A549 (cell line): ENCODE data around the gene CAV1. TPM values are rescaled to one million over a fixed set of nuclear protein-coding genes. Genes with fewer than 3 reads are reported as not detected.

Source experiments
- ATAC-seq, 2 experiments: fragments of 200-7000 bp in 1 of 2; fragments of >200 bp in 1 of 2; cut with Nextera tagmentation in 1 of 2; cut with Tn5 transposase in 1 of 2; 3 replicates each; pipeline versions ENCODE4 v1.8.0 to v1.9.1; 2018 to 2020; ENCODE audit warnings: mild to moderate bottlenecking in 1 of 2, moderate library complexity in 1 of 2
- CTCF ChIA-PET: fragments of 300-600 bp; sonication (Branson Sonifier 250); formaldehyde crosslinking; extraction: SDS; loops from one replicate; lab custom pipeline; 2021; ENCODE audit warnings: antibody characterized with exemption, inconsistent platforms; lab: Yijun Ruan, JAX
- POLR2A ChIA-PET: fragments of 350-600 bp; formaldehyde crosslinking; extraction: SDS; loops from one replicate; lab custom pipeline; 2021; ENCODE audit warnings: antibody characterized with exemption, inconsistent platforms; lab: Yijun Ruan, JAX
- DNase-seq, 2 experiments: peaks; one replicate each; pipeline versions ENCODE4 v3.0.0 to v3.0.0-alpha.2; 2011 to 2016; ENCODE audit warnings: low read depth in 1 of 2, low spot score in 1 of 2
- FAIRE-seq: peaks from 2 replicates; lab custom pipeline; 2011; peaks lifted over from hg19 to GRCh38; lab: Jason Lieb, UNC
- H3K27ac ChIP-seq, 2 experiments: fragments of >200 bp; sonication (Bioruptor Twin); formaldehyde crosslinking; 3 replicates each; pipeline ENCODE4 v1.5.1; 2016 to 2017
- H3K4me1 ChIP-seq: fragments of >200 bp; sonication (Bioruptor Twin); formaldehyde crosslinking; 3 replicates; pipeline ENCODE4 v1.6.1; 2016
- H3K4me2 ChIP-seq: fragments of >200 bp; sonication (Bioruptor Twin); formaldehyde crosslinking; 3 replicates; pipeline ENCODE4 v1.6.1; 2016
- H3K4me3 ChIP-seq: fragments of >200 bp; sonication (Bioruptor Twin); formaldehyde crosslinking; 3 replicates; pipeline ENCODE4 v1.5.1; 2016
- H3K9me3 ChIP-seq: fragments of >200 bp; sonication (Bioruptor Twin); formaldehyde crosslinking; 3 replicates; pipeline ENCODE4 v1.6.1; 2016
- CEBPB ChIP-seq, 2 experiments: fragments of >200 bp in 1 of 2; sonication (Bioruptor Twin) in 1 of 2; formaldehyde crosslinking in 1 of 2; IDR thresholded peaks; 2 replicates each; pipeline ENCODE4 v1.6.1; 2012 to 2016
- CHD4 ChIP-seq: fragments of 200-600 bp; sonication (generic); IDR thresholded peaks from 2 replicates; pipeline ENCODE4 v1.6.1; 2016; ENCODE audit warnings: antibody characterized with exemption, mild to moderate bottlenecking, borderline replicate concordance
- FOSB ChIP-seq: fragments of 250-450 bp; sonication (Bioruptor Pico); IDR thresholded peaks from 2 replicates; pipeline ENCODE4 v1.5.0; 2020; ENCODE audit warnings: mild to moderate bottlenecking, moderate library complexity
- GATA3 ChIP-seq: IDR thresholded peaks from 2 replicates; pipeline ENCODE4 v1.6.1; 2012; ENCODE audit warnings: borderline replicate concordance
- HES2 ChIP-seq: fragments of >200 bp; sonication (Bioruptor Twin); formaldehyde crosslinking; IDR thresholded peaks from 2 replicates; pipeline ENCODE4 v1.6.1; 2016
- HMGXB4 ChIP-seq: fragments of 250-450 bp; sonication (Bioruptor Pico); IDR thresholded peaks from 2 replicates; pipeline ENCODE4 v1.5.0; 2021; ENCODE audit warnings: mild to moderate bottlenecking, moderate library complexity, borderline replicate concordance
- HOXB13 ChIP-seq: fragments of 250-450 bp; sonication (Bioruptor Pico); IDR thresholded peaks from 2 replicates; pipeline ENCODE4 v1.5.0; 2020; ENCODE audit warnings: low read depth, mild to moderate bottlenecking, moderate library complexity
- KDM1A ChIP-seq: fragments of 200-600 bp; sonication (generic); IDR thresholded peaks from 2 replicates; pipeline ENCODE4 v1.6.1; 2016; ENCODE audit warnings: low read depth, mild to moderate bottlenecking
- MAFK ChIP-seq: fragments of 450-650 bp; IDR thresholded peaks from 2 replicates; pipeline ENCODE4 v1.6.1; 2014; ENCODE audit not compliant: partially characterized antibody
- POLR2A ChIP-seq: IDR thresholded peaks from 2 replicates; pipeline ENCODE4 v1.6.1; 2012; ENCODE audit warnings: mild to moderate bottlenecking, low read length
- POLR2AphosphoS2 ChIP-seq: conservative IDR thresholded peaks from 2 replicates; pipeline ENCODE4 v1.6.1; 2012; ENCODE audit warnings: low read length, improper control_type of control experiment, inconsistent platforms
- RCOR1 ChIP-seq: fragments of 150-350 bp; IDR thresholded peaks from 2 replicates; pipeline ENCODE4 v1.6.1; 2014; ENCODE audit warnings: antibody characterized with exemption, low read length, low read depth
- REST ChIP-seq: fragments of 200-600 bp; sonication (generic); IDR thresholded peaks from 2 replicates; pipeline ENCODE4 v1.6.1; 2016; ENCODE audit warnings: antibody characterized with exemption, mild to moderate bottlenecking, moderate library complexity
- RNF2 ChIP-seq: fragments of 200-600 bp; sonication (generic); IDR thresholded peaks from 2 replicates; pipeline ENCODE4 v1.6.1; 2016; ENCODE audit warnings: low read depth, mild to moderate bottlenecking, antibody characterized with exemption, moderate library complexity, borderline replicate concordance
- SMC3 ChIP-seq: fragments of >200 bp; sonication (Bioruptor Twin); formaldehyde crosslinking; IDR thresholded peaks from 3 replicates; pipeline ENCODE4 v1.6.1; 2018; ENCODE audit warnings: inconsistent platforms
- ZFP36 ChIP-seq: fragments of 450-650 bp; IDR thresholded peaks from 2 replicates; pipeline ENCODE4 v1.6.1; 2014; ENCODE audit warnings: borderline replicate concordance; ENCODE audit not compliant: partially characterized antibody
- ZSCAN20 ChIP-seq: fragments of 250-450 bp; sonication (Bioruptor Pico); IDR thresholded peaks from 2 replicates; pipeline ENCODE4 v1.8.0; 2022; ENCODE audit warnings: mild to moderate bottlenecking, moderate library complexity
- WGBS: methylation state at CpG from one replicate; pipeline ENCODE4 v1.1.6; 2017; ENCODE audit errors: missing lambda C conversion rate; 5-methylcytosine and 5-hydroxymethylcytosine counted together
- polyA plus RNA-seq, 4 experiments: library from polyadenylated mRNA; depleted of rRNA in 3 of 4; stranded (reverse); fragments of >200 nt; fragmentation: RNase III in 1 of 4; extraction: RNeasy Plus Mini Kit Qiagen cat#74134 plus additional on column Dnase treatment in 1 of 4; gene quantifications; 2 replicates in 3 of 4; 3 replicates in 1 of 4; pipeline ENCODE4 v1.2.3, GENCODE V29; 2011 to 2017

Gene CAV1
- polyA plus RNA-seq, 2 of the 4 experiments (the other 2 are of a cell fraction): 365 to 493 TPM

GRCh38 chr7:116576350-116577319 lies 51.8 kb downstream of the CAV1 start (continued):
- TF ChIP-seq REST: no peak
- no peak for TF ChIP-seq RNF2

GRCh38 chr7:116577320-116577871 lies 52.6 kb downstream of the CAV1 start:
- WGBS: 26% methylated on average over 6 of the region's 6 CpGs
- FAIRE-seq (no peak), ATAC-seq (peak in 1 of 2 experiments; percentile 16; a peak in 3 of 6 replicates), DNase-seq (no peak)
- ChIA-PET CTCF (interaction anchor here (0.6 to 2.0 kb wide), 11 partner anchors 9 to 341 kb away, joined by 3 to 12 read pairs (median 4); partner anchors contain the start of gene CAV1), POLR2A (interaction anchor here (0.9 to 1.5 kb wide), 2 partner anchors 12 to 51 kb away, joined by 3 to 5 read pairs; no protein-coding TSS in a partner anchor)
- Histone ChIP-seq H3K4me3 (no peak overlapping the region), H3K4me2 (peak overlapping the region; percentile 60), H3K9me3 (no peaks in the 10 kb centered on the region), H3K27ac (peak overlapping the region; percentile 79 to 85), H3K4me1 (peaks cover 58% of the 10 kb centered on the region)
- TF ChIP-seq HES2: no peak
- TF ChIP-seq GATA3: no peak
- no peak for TF ChIP-seq RNF2
- TF ChIP-seq POLR2A: no peak
- TF ChIP-seq SMC3: 0 out of 3 replicates have a peak, but pooled peaks have one; percentile 1
- TF ChIP-seq HOXB13 (CRISPR knock-in tag): no peak
- TF ChIP-seq RCOR1: no peak
- no peak for TF ChIP-seq CHD4
- no peak for TF ChIP-seq POLR2AphosphoS2
- no peak for TF ChIP-seq ZFP36
- peak; percentile 67 for TF ChIP-seq MAFK
- TF ChIP-seq KDM1A: no peak
- no peak for TF ChIP-seq FOSB (CRISPR knock-in tag)

- H3K9me3 ChIP-seq: no peaks in the 10 kb centered on the region
Observed at GRCh38 chr7:116578526-116578925, 53.7 kb downstream of the CAV1 start.

More at GRCh38 chr7:116578526-116578925, 53.7 kb downstream of the CAV1 start:
- Histone ChIP-seq H3K4me2 (no peak overlapping the region), H3K27ac (peak overlapping the region; percentile 79 to 85; a peak in 4 of 6 replicates), H3K4me1 (peaks cover 58% of the 10 kb centered on the region), H3K4me3 (no peak overlapping the region)
- no peak for DNase-seq
- ChIA-PET CTCF (interaction anchor here (1.1 to 1.4 kb wide), 3 partner anchors 53 to 342 kb away, joined by 3 to 12 read pairs (median 3); partner anchors contain the start of gene CAV1), POLR2A (no interaction called here)
- TF ChIP-seq ZSCAN20 (CRISPR knock-in tag): no peak
- 0 out of 4 replicates have a peak, but pooled peaks of 1 of the 2 experiments have one; percentile 3 for TF ChIP-seq CEBPB (IDR thresholded peaks at IDR 0.05)
- TF ChIP-seq HMGXB4 (CRISPR knock-in tag): no peak
- 88% methylated on average over 3 of the region's 3 CpGs for WGBS
- no peak for ATAC-seq
- no peak for FAIRE-seq
